Activated CD4-positive, CD25-positive, alpha-beta regulatory T cell (primary cell): ENCODE measurements around the gene DR1.

Experiments used
- DNase-seq, 4 experiments: peaks; one replicate each; lab custom pipeline; 2025; lab: John Stamatoyannopoulos, UW

Gene DR1

DNA sequence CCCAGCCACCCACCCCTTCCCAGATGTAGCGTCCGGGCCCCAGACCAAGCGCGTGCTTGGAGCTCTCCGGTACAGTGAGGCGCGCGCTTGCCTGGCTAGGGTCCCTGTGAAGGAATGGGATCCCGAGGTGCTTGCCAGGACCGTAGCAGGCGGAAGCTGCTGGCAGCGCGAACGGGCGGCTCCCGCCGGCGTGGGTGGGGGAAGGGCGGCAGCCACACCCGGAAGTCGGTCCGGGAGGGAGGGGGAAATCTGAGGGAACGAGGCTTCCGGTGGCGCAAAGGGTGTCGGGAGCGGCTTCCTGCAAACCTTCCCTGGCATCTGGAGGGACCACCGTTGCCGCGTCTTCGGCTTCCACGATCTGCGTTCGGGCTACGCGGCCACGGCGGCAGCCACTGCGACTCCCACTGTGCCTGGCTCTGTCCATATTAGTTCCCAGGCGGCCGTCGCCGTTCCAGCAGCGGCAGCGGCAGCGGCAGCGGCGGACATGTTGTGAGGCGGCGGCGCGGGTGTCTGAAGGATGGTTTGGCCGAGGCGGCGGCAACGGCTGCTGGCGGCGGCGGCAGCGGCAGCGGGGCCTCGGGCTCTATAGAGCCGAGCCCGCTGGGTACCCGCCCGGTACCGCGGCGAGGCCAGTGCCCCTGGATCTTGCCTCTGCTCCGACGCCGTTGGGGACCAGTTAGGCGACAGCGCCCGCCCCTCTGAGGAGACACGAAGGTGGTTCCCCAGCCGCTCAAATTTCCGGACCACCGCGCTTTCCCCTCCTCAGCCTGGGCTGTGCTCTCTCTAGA is at the start of gene DR1:
Gene DR1, plus strand, starts transcription at position 275 of the 788 bp plus-strand sequence. CDS start 739 bp downstream, outside the sequence.
- peak; percentile 82 to 86 (median 84) for DNase-seq

- no peak for DNase-seq
Measured at GRCh38 chr1:93296555-93297154, 49.1 kb upstream of the DR1 start.

- no peak for DNase-seq
Measured at GRCh38 chr1:93301131-93301530, 44.6 kb upstream of the DR1 start.

- DNase-seq = no peak
Measured at GRCh38 chr1:93302078-93302477, 43.6 kb upstream of the DR1 start.

GRCh38 chr1:93304716-93305138 is 41.0 kb upstream of the DR1 start:
- DNase-seq = peak in 3 of 4 experiments; percentile 1 to 28 (median 1)

DNA sequence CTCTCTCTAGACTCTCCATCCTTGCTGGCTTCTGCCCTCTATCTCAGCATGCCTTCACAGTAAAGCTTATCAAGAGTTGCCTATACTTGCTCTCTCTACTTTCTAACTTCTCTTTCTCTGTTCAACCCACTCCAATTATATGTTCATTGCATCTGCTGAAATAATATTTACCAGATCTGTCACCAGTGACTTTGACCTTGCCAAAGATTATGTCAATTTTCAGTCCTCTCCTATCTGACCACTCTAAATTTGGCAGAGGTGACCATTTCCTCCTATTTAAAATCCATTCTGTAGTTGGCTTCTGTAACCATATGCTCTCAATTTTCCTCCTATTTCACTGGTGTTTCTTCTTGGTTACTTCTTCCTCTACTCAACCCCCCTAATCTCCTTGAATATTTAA is 38.8 kb upstream of the DR1 start:
- no peak for DNase-seq

DNA sequence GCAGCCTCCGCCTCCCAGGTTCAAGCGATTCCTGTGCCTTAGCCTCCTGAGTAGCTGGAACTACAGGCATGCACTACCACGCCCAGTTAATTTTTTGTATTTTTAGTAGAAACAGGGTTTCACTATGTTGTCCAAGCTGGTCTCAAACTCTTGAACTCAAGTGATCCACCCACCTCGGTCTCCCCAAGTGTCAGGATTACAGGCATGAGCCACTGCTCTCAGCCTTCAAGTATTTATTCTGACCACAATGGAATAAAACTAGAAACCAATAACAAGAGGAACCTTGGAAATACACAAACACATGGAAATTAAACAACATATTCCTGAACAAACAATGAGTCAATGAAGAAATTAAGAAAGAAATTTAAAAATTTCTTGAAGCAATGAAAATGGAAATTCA is 32.7 kb upstream of the DR1 start:
- DNase-seq = no peak

DNA sequence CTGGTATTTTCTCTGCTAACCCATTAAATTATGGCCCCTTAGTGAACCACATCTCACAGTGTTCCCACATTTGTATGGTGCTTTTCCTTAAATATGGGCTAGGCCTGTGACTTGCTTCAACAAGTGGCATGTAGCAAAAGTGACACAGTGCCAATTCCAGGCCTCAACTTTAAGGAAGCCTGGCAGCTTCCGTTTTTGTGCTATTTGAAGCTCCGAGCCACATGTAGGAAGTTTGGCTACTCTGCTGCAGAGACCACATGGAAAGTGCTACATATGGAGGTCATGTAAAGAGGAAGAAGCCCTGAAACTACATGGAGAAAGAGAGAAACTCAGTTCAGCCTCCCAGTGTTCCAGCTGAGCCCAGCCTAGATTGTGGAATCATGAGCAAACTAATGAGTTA is 28.5 kb upstream of the DR1 start:
- no peak for DNase-seq

GRCh38 chr1:93317943-93318342 is 27.8 kb upstream of the DR1 start:
- no peak for DNase-seq

- no peak for DNase-seq
Measured at GRCh38 chr1:93321720-93322119, 24.0 kb upstream of the DR1 start.

DNA sequence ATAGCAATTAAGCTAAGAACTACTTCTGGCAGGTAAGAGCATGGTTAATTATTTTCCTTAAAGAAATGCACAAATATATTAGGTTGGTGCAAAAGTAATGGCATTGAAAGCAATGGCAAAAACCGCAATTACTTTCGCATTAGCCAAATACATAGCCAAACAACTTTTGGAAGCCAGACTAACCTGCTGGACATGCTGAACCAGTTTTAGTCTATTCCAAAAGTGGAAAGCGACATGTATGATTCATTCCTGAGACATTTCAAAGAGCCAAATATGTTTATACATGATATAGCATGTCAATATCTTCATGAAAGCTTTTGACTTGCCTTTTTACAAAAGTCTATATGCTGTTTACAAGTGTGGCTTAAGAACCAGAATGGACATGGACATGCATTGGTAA is 23.4 kb upstream of the DR1 start:
- no peak for DNase-seq

GRCh38 chr1:93323185-93323820 is 22.4 kb upstream of the DR1 start:
- DNase-seq = no peak

- no peak for DNase-seq
Measured at GRCh38 chr1:93324486-93325464, 20.9 kb upstream of the DR1 start.

DNA sequence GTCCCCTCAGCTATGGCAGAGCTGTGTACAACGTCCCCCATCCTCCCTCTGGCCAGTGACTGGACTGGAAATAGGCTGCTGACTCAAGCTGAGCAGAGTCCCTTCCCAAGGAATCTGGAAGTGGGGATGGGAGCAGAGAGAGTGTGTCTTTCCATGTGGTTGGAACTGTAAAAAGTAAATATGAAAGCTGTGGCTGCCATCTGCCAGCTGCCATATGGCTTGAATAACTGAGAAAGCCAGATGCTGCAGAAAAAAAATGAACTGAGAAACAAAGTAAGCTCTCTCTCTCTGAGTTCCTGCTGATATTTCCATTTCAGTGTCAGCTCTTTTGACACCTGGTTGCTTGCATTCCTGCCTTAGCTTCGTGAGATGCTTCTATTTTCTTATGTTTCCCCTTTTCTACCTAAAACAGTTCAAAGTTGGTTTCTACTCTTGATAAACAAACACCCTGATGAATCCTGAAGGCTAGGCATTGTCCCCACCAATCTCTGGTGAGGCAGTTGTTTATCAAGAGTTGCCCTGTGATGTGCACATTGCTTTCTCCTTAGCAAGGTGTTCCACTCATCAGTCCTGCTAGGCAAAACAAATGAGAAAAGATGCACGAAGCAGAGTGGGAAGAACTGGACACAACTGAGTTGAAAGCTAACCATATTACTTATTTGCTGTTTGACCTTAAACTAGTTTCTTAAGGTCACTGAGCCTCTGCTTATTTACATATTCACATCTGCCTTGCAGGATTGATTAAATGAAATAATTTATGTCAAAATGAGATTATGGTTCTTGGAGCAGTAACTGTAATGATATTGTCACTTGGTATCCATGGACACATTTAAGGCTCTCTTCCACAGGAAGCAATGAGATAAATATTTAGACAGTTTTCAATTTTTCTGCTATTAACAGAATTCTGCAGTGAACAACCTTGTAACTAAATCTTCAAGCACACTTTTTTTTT is 16.6 kb upstream of the DR1 start:
- no peak for DNase-seq

DNA sequence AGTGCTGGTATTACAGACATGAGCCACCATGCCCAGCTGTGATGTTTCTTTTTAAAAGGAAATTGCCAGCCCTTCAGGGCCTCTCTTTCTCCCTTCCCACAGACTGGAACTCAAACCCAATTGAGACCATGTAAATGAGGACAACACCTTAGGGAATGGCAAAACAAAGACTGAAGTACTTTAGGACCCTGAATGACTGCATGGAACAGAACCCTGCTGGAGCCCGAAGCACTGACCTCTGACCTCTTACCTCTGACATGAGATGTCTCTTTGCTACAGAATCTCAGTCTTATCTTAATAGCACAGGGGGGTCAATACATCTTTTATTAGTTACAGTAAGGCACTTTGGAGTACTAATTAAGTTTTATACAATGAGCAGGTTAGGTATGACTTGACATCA is 15.5 kb upstream of the DR1 start:
- no peak for DNase-seq

- DNase-seq = no peak
Measured at GRCh38 chr1:93330617-93331016, 15.1 kb upstream of the DR1 start.

GRCh38 chr1:93331412-93331811 is 14.3 kb upstream of the DR1 start:
- no peak for DNase-seq

DNA sequence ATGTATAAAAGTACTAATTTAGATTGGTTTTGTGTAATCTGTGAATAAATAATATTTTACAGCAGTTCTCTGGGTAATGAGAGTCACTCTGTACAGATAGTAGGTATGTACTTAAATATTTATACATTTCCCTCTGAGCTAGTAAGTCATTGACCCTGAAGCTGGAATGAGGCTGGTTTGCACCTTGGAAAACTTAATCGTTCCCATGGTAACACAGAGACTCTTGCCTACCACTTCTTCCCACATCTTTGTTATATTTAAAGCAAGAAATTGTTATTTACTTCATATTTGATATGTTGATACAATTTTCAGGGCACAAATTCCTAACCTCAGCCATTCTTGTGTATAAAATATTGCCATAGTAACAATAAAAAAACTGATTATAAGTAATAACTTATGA is 13.3 kb upstream of the DR1 start:
- no peak for DNase-seq

DNA sequence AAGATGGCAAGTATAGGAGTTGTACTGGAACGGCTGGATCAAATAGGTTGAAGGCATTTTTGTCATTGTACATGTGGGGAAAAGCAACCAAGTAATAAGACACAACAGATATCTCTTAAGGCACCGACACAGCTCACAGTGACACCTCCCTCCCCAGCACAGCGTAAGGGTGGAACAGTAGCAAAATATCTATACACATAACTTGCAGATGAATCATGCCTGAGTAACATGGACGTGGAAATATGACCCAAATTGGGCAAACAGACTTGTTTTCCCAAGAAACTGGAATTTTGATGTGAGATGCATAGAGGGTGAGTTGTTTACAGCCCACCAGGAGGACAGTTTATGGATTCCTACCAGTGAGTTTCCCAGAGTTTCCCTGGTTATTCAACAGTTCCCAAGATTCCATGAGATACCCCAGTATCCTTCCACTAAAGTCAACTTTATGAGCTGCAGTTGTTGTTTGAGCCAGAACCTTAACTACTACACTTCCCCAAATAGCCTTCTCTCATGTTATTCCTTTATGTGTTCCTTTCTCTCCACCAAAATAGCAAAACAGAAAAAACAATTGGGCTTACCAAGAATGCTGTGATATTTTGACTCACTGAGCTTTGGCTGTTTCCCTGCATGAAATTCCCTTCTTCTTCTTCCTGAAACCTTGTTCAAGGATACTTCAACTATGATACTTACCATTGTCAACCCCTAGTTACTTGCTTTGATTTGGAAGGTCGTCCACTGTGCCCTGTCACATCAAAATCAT is 7.1 kb upstream of the DR1 start:
- DNase-seq = no peak

DNA sequence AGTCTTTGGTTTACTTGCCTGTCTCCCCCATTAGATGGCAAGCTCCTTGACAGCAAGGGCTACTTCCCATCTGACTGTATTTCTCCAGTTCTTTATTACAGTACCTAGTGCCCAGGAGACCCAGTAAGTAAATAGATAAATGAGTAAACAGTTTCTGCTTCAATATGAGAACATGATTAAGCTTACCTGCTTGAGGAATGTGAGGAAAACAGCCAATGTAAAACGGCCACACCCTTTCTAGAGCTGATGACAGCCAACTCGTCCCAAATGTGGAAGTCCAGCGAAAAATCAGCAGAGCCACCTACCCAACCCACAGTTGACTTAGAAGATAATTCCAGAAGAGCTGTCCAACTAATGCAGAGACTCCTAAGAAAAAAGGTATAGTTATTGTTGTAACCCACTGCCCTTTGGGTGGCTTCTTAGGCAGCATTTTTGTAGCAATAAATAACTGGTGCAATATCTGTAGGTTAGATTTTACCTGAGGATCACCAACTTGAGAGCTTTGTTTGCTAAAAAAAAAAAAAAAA is 6.5 kb upstream of the DR1 start:
- DNase-seq = no peak
